ENCODE data around the gene USH2A.

DNA sequence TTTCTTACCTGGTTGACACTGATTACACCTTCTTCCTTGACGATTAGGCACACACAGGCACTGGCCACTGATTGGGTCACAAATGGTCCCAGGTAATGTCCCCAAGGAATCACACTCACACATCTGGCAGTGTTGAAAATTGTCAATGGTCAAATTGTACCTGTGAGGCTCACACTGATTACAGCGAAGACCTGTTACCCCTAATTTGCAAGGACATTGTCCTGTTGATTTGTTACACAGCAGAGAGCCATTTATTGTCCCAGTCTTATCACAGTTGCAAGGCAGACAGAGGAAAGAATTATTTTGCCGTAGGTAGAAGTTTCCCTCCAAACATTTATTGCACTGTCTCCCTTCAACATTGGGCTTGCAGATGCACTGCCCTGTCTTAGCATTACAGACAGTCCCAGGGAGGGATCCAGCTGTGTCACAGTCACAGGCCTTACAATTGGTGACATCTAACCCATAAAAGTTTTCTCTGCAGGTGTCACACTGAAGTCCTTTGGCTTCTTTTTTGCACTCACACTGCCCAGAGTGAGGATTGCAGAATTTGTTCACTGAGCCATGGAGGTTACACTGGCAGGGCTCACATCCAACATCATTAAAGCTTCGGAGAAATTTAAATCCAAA lies 176.6 kb downstream of the USH2A start:
- no peak for TF ChIP-seq POLR2A (IDR thresholded peaks at IDR 0.05)
- TF ChIP-seq, protein P1, sequence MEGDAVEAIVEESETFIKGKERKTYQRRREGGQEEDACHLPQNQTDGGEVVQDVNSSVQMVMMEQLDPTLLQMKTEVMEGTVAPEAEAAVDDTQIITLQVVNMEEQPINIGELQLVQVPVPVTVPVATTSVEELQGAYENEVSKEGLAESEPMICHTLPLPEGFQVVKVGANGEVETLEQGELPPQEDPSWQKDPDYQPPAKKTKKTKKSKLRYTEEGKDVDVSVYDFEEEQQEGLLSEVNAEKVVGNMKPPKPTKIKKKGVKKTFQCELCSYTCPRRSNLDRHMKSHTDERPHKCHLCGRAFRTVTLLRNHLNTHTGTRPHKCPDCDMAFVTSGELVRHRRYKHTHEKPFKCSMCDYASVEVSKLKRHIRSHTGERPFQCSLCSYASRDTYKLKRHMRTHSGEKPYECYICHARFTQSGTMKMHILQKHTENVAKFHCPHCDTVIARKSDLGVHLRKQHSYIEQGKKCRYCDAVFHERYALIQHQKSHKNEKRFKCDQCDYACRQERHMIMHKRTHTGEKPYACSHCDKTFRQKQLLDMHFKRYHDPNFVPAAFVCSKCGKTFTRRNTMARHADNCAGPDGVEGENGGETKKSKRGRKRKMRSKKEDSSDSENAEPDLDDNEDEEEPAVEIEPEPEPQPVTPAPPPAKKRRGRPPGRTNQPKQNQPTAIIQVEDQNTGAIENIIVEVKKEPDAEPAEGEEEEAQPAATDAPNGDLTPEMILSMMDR (IDR thresholded peaks at IDR 0.05) = no peak

Data from testis (tissue), 2 donors.